CD4-positive, alpha-beta T cell treated with Interleukin-6 for 4 hours (primary cell): ENCODE results near the gene FLT3.

ENCODE experiments used
- DNase-seq: peaks from one replicate; pipeline ENCODE4 v3.0.0-alpha.2; 2020; ENCODE audit warnings: mixed read lengths

Gene FLT3

GRCh38 chr13:28001049-28001448 is 99.3 kb downstream of the FLT3 start:
- DNase-seq: no peak

- no peak for DNase-seq
Measured at GRCh38 chr13:28000567-28000966, 99.8 kb downstream of the FLT3 start.

GRCh38 chr13:27997904-27998522 is 102.4 kb downstream of the FLT3 start:
- peak; percentile 13 for DNase-seq

- no peak for DNase-seq
Measured at GRCh38 chr13:27991881-27992280, 108.5 kb downstream of the FLT3 start.

- no peak for DNase-seq
Measured at GRCh38 chr13:27988520-27988919, 111.9 kb downstream of the FLT3 start, which contains the start of gene URAD. Gene URAD (minus strand): TSS chr13:27988693. CDS start chr13:27988637, 56 bp downstream.

GRCh38 chr13:27985600-27985999 is 114.8 kb downstream of the FLT3 start:
- DNase-seq: no peak

DNA sequence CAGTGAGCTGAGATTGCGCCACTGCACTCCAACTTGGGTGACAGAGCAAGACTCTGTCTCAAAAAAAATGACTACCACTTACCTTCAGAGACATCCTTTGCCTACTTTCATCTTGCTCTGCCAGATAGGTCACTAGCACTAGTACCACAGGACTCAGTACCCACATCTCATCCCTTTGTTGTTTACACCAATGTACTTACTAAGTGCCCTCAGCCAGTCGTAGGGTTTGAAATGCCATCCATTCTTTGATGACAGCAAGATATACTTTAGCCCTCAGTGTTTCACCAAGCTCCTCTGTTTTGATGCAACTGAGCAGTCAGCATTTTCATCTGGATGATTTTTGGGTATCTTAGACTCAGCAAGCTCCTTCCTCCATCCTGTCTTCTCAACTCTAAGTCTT is 118.0 kb downstream of the FLT3 start:
- DNase-seq: no peak

DNA sequence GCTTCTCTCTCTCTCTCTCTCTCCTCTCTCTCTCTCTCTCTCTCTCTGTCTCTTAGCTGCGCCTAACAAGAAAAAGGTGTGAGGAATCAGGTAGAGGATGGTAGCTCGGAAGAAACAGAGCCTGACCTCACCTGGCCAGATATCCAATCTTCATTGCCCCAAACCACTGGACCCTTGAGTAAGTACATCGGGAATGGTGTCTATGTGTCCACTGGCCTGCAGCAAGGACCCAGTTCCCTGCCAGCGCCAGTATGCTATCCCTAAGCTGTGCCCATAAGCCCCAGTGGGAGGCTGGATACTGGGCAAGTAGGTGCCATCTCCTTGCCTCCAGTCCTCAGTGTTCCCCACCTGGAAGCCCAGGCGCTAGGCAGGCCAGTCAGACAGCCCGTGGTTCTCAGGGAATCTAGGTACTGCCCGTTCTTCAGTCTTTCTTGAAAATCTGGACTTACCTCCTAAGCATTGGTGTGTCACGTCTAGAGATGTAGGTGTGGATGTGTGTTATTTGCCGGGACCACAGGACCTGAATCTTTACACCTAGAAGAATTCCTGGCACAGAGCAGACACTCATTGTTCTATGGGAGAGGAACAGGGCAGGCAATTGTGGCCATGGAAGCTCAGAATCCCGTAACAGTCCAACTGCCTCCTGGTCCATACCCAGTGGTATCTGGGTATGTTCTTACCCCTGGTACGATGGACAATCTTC is 119.2 kb downstream of the FLT3 start:
- no peak for DNase-seq

DNA sequence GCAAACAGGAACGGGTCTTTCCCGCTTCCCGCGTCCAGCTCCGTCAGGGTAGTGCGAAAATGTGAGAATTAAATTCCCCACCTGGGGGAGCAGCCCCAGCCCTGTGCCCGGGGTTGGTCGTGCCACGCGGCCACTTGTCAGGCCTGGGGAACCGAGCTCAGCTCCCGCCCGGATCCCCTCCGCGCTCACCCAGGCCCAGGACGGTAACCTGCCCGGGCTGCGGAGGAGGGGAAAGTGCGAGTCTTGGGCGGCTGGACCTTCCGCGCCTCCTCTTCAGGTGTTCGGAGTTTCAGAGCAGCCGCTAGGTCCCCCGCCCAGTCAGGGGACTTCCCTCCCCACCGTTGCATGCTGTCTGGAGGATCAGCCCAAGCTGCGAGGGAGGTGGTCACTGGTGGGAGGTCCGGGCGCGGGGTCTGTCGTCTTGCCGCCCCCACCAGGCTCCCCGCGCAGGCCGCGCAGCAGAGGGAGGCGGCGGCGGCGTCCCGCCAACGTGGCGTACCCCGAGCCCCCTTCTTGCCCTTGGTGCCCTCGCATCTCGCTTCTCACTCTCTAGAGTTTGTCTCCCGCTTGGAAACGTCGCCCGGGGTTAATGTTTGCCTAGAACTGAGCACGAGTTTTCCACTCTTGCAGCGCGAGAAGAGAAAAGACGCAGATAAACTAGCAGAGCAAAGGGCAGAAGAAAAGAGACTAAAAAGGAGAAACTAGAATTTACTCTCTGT is 119.9 kb downstream of the FLT3 start:
- no peak for DNase-seq

GRCh38 chr13:27979765-27980279 is 120.6 kb downstream of the FLT3 start:
- no peak for DNase-seq

DNA sequence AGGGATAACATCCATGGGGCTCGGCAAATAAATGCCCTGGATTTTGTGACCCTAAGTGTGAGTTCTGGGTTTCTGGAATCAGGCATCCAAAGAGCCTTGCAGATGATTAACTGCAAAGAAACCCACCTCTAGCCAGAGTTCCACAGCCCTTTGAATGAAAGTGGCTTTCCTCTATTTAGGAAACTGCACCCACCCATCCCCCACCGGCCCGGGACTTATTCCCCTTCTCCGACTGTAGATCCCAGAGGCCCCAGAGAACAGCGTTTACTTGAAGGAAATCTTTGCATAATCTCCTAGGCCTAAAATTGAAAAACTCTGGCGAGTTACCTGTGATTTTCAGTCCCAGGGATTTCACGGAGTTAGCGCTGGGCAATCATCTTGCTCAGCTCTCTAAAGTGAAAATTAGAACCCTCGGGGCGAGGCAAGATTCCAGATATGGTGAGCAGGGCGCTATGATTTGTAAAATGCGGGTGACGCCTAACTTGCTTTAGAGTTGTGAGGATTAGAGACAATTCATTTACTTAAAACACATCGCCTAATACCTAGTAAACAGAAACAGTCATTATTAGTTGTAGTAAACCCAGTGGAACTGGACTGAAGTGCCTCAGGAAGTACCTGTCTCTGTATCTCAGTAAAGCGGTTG is 121.3 kb downstream of the FLT3 start:
- DNase-seq: no peak

- no peak for DNase-seq
Measured at GRCh38 chr13:27978301-27978968, 121.9 kb downstream of the FLT3 start.

DNA sequence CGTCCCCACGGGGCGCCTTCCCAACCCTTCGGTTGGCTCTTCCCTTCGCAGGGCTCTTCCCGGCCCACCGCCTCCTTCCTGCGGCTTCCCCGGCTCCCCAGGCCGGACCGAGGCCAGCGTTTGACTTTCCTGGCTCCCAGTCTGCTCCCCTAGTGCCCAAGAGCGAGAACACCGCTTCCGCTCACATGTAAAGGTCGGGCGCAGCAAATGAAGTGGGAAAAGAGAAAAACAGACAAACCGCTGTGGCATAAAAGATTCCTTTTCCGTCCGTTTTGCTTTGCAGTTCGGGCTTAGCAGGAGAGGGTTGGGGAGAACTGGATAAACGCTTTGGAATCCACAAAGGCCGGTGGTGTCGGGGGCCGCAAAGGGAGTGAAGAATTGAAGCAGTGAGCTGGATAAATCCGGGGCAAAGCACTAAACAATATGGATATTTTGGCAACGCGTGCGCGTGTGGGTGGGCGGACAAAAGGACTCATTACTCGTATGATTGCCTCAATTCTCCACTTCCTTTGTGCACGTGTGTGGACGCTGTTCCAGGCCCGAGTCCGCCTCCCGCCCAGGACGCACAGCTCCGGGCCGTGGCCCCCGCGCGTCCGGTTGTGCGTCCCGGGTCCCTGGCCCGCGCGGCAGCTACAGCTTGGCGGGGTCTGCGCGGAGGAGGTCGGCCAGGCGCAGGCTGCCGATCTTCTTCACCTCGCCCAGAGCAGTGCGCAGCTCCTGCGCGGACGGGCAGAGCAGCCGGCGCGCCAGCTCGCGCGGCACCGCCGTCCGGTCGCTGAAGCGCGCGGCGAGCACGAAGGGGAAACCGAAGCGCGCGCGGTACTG is 122.7 kb downstream of the FLT3 start:
- no peak for DNase-seq

GRCh38 chr13:27976362-27977091 is 123.8 kb downstream of the FLT3 start:
- no peak for DNase-seq

- no peak for DNase-seq
Measured at GRCh38 chr13:27975564-27976361, 124.6 kb downstream of the FLT3 start.

DNA sequence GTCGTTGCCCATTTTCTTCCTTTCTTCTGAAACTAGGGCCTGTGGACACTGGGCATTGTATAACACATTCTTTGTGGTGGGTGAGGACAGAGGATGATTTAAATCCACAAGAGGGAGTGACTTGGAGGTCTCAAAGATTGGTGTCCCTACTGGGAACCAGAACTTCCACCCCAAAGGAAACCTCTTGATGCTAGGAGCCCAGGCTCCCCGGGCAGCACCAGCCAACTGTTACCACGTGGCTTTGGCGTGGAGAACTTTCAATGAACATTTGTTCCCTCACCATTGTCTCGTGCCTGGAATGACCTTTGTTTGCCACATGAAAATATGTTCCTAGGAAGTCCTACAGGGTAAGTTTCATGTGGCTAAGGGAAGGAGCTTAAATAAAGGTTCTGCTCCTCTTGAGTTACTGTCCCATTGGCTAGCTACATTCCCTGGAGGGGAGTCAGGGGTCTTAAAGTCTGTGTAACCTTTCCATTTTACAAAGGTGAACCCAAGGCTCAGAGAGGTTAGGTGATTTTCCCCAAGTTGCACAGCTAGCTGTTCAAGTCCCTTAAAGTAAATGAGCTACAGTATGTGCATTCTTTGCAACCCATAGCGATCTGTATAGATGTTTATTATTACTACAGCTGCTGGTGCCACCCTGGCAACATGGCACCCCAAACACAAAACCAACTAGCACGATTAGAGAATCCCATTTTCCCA is 126.3 kb downstream of the FLT3 start:
- no peak for DNase-seq

GRCh38 chr13:27973291-27973690 is 127.1 kb downstream of the FLT3 start:
- DNase-seq: no peak

- no peak for DNase-seq
Measured at GRCh38 chr13:27972478-27972820, 127.9 kb downstream of the FLT3 start.

DNA sequence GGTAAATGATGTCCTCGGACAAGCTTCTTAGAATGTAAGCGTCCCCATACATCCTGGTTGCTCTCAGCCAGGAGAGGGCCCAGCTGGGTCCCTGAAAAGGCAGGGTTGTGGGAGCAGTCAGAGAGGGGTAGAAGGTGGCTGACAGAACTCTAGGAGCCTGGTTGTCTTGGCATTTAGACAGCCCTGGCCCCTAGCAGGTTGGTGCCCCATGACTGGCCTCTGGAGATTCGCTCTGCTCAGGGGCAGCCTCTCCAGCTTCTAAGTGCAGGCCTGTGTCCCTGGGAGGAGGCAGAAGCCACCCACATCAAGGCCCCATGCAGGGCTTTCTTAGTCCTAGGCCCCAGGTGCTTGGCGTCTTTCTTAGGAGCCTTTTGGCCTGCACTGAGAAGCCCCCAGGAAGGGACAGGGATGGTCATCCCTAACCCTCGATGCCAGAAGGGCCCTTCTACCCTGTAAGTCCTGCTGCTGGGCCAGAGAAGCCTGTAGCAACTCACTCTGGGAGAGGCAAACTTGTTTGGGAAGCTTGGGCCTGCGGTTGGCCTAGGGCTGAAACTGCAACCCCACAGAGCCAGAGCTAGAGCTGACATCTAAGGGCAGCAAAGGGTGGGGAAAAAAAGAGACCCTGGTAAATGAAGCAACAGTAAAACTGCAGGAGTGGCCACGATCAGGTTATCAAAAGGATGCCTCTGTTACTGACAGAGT is 128.4 kb downstream of the FLT3 start:
- DNase-seq: no peak
